GM19397 (cell line): ENCODE measurements around the gene WBP2.

Source experiments
- ATAC-seq: cut with Tn5 transposase; IDR thresholded peaks from one replicate; pipeline ENCODE4 v1.9.1; 2021; ENCODE audit warnings: mild to moderate bottlenecking, moderate library complexity; ENCODE audit not compliant: unreplicated experiment

The WBP2 gene

DNA sequence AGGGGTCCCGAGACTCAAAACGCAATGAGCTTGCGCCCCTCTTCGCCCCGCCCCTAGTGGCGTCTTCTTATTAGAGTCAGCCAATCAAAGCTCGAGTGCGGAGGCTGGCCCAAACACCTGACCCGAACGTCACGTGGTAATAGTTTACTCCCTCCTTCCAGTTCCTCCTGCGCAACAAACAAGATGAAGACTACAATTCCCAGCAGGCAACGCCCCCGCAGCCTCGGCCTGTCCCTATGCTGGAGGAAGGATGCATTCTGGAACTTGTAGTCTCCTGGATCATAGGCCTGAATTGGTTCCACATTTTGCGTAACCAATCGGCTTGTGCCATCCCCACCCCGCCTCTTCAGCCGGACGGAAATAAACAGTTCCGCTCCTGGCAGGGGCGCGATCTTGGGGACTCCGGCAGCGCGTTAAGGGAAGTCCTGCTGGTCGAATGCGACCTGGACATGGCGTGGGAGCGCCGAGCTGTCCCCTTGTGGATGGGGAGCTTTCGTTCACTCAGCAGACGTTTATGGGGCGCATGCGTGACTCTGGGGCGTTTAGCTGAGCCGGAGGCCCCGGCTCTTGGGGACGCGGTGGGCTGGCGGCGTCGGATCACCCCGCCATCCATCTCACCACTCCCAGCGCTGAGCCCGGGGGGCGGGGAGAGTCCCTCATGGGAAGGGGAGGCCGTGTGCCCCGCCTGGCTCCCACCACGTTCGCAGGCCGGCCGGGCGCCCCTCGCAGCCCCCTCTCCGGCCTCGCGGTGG is at the start of gene WBP2:
Gene WBP2, minus strand, starts transcription at position 26 of the 752 bp plus-strand sequence. CDS start 38 bp downstream, outside the sequence.
- ATAC-seq: peak; percentile 80

DNA sequence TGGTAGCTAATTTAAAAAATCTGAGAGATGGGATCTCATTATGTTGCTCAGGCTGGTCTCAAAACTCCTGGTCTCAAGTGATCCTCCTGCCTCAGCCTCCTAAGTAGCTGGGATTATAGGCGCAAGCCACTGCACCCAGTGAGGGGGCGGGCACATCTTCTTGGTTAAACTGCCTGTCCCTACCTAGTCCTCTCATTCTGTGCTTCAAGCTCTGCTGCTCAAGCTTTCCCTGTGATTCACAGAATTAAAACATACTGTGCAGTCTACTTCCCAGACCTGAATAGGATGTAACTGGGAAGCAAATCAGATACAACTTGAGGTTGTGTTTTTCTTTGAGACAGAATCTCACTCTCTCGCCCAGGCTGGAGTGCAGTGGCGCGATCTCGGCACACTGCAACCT is 47.3 kb upstream of the WBP2 start:
- no peak for ATAC-seq

DNA sequence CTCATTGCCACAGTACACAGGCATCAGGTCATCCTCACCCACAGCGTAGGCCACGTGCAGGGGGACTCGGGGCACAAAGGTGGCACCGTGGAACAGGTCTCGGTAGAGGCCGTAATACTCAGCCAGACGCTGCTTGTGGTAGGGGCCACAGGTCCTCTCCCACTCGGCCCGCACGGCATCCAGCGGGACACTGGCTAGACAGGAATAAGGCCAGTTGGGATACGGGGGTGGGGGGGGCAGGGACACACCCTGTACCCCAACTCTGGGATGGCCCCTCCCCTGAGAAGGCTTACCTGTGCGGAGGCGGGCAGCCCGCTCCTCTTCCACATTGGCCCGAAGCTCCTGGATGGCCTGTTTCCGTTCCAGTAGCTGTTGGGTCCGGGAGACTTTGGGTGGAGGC is 46.6 kb upstream of the WBP2 start:
- no peak for ATAC-seq

DNA sequence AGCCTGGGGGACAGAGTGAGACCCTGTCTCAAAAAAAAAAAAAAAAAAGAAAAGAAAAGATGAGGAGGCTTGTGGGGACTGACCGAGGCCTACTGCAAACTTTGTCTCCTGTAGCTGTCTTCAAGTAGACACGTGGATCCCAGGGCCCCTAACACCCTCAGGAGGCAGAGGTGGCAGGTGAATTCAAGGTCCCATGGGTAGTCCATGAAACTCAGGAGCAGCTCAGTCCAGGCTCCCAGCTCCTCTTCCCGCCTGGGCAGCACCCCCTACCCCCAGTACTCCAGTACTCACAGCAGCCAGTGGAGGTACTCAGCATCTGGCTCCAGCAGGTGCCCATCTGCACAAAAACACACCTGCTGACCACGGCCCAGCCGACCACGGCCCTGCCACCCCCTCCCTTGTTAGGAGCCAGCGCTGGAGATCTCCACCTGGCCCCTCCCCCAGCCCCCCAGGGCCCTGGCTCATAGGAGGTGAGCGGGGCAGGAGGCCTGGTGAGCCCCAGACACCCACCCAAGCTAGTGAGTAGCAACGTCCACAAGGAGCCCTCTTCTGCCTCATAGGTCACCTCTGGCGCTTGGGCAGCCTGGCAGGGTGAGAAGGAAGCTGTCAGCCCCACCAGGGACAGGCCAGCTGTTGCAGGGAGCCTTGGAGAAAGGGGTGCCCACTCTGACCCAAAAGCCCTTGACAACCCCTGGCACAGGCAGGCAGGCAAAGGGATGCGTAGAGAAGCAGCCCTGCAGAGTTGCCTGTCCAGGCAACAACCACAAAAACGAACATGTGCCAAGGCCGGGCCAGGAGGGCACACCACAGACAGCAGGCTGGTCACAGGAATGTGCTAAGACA is 45.8 kb upstream of the WBP2 start:
- ATAC-seq: no peak

DNA sequence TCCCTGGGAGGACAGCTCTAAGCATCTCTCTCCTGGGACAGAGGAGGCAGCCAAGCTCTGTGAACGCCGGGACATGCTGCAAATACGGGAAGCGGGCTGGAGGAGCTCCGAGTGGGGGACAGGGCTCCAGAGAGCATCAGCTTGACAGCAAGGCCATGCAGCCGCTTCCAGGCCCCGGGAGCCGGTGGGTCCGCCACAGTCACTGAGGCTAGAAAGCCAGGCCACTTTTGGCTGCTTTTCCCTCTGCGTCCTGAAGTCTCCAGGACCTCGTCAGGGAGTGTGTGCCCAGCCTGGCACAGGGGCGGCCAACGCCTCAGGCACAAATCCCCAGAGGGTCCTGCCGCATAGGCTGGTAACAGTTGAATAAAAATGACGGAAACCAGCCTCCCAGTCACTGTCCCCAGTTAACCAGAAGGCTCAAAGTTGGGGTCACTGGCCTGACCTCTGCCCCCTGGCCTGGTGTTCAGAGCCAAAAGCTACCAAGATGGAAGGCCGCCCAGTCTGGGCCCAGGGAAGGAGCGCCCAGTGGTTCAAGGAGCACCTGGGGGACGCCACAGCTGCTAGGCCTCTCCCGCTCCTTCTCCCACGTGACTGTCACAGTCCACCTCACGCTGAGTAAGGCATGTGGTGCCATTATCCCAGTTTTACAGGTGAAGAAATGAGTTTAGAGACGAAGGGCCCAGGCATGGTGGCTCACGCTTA is 44.8 kb upstream of the WBP2 start:
- no peak for ATAC-seq

DNA sequence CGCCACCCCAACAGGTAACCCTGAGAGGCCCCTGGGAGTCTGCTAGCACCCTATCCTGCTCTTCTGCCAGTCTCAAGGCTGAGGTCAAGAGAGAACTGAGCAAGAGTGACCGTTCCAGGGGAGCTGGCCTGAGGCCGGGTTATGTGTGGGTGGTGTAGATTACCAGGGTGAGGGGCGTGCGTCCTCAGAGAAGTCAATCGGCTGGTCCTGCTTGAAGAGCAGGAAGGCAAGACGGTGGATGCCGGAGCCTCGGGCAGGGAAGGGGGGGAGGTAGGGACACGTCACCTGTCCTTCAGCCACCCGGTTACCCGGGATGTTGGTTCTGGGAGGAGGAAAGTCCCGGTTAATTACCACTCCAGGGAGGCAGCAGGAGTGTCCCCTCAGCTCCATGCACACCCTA is 44.2 kb upstream of the WBP2 start:
- no peak for ATAC-seq

DNA sequence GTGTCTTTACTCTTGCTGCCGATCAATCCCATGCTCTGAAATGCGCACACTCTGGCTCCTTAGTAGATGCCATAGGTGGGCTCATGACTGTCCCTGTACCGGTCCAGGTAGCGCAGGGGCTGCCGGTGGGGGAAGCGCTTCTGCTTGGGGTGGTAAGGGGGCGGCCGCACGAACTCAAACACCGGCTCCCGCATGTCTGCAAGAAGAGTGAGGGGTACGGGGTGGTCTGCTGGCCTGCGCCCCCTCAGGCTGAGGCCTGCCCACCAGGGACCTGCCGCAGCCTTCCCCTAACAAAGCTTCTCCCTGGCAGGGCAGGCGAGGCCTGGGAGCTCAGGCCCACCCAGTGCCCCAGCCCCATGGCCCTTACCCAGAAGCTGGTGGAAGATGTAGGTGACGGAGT is 43.7 kb upstream of the WBP2 start:
- no peak for ATAC-seq

DNA sequence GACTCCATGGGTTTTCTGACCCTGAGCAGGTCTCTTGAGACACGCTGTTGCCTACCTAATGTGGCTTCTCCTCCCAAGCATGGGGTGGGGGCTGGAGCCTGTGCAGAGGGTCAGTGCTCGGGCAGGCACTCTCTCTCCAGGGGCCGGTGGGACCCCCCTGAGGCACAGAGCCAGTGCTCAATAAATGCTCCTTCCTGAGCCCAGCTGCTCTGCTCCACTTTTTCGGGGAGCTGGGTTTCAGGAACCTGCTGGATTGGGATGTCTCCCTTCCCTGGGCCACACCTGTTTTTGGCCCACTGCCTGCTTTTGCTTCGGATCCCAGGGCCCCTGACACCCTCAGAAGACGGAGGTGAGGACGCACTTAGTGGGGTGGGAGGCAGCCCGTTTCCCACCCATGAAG is 42.9 kb upstream of the WBP2 start:
- ATAC-seq: no peak

DNA sequence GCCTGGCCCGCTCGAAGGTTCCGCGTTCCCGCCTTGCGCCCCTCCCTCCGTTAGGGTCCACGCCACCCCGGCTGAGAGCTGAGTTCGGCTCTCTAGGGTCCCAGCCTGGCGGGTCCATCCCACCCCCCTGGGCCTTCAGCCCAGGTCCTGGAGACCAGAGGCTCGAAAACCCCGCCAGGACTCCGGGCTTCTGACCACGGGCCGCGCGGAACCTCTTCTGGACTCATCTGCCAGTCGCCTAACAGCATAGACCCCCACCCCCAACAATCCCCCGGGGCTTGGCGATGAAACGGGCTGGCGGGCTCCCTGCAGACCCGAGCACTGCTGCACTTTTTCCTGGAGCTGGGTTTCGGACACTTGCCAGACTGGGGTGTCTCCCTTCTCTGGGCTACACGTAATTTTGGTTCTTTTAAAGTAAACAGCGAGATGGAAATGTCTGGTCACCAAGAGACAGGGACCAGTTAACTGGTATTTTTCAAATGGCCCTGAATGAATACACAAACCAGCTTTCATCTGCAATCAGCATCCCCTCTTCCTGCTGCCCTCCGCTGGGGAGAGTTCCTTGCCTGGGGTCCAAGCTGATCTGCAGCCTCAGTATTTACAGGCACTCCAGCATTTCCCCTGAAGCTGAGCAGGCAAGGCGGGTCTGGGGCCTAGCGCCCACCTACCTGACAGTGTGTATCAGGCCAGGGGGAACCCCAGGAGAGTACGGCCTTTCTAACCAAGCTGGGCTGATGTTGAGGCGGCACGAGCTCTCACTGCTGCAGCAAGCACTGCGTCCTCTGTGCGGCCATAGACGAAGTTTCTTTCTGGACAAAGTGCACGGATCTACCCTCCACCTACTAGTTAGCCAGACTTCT is 42.3 kb upstream of the WBP2 start:
- ATAC-seq: no peak

DNA sequence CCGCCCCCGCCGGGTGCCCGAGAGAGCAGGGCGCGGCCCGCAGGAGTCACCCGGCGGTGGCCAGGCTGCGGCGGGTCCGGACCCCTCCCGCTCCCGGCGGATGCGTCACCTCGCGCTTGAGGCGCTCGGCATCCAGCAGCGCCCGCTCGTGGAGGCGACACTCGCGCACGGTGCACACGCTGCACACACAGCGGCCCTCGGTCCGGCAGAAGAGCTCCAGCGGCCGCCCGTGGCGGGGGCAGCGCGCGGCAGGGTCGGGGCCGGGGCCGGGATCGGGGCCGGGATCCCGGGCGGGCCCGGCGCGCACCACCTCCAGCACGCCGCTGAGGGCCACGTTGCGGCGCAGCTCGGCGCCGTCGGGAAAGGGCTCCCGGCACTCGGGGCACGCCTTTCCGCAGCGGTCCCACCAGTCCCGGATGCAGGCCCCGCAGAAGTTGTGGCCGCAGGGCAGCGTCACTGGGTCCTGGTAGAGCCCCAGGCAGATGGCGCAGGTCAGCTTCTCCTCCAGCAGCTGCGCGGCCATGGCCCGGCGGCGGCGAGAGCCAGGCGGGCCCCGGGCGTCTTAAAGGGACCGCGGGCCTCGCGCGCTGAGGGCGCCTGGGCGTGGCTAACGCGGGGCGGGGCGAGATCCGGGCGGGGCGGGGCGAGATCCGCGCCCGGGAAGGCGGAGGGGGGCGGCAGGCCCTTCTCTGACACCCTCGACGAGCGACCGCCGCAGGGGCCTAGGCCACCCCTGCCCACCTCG is 41.5 kb upstream of the WBP2 start, which contains the start of gene TRIM65:
Gene TRIM65, minus strand, starts transcription at position 537 of the 745 bp plus-strand sequence. Its CDS starts 14 bp downstream, at position 523.
- peak; percentile 55 for ATAC-seq

DNA sequence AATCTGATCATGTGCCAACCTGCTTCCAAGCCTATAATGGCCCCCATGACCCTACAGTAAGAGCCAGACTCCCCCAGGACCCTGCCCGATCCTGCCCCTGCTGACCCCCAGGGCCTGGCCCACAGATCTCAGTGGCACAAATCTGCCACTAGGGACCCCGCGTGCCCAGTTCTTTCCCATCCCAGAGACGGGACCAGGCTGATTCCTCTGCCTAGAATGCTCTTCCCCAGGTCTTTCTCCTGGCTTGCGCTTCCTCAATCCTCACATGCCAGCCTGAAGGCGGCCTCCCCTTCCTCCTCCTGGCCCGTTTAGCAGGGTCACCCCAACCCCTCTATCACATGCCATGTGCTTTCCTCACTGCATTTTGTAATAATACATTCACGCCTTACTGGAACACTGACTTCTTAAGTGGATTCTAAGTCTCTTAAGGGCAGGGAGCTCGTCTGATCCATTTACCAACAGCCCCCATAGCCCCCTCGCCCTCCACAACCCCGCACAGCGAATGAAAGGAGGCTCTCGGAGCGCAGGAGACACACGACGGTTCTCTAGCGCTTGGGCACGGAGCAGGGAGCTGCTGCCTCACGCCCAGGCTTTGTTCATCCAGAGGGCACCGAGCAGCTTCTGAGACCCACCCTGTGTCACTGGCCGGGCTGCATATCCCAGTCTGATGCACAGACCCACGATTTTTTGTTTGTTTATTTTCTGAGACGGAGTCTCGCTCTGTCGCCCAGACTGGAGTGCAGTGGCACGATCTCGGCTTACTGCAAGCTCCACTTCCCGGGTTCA is 40.4 kb upstream of the WBP2 start:
- no peak for ATAC-seq

DNA sequence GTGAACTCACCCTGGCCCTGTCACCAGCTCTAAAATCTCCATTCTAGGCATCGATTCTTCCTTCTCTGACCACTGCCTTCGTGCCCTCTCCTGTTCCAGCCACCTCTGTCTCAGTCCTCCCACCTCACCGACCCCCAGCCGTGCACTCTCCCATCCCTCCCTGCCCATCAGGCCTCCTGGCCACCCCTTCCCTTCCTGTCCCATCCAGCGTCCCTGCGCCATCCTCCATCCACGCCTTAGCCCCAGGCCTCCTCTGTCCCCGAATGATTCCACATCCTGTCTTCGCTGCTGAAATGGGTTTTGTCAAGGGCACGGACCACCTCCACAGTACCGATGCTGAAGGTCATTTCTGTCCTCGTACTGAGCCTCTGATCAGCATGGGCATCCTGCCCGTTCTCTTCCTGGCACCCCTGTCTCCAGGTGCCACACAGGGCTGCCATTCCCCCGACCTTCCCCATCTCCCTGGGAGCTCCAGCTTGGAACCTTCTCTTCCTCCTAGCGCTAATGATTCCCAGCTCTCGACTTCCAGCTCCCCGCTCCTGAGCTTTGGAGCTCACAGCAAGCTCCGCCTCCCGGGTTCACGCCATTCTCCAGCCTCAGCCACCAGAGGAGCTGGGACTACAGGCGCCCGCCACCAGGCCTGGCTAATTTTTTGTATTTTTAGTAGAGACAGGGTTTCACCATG is 39.1 kb upstream of the WBP2 start:
- no peak for ATAC-seq

DNA sequence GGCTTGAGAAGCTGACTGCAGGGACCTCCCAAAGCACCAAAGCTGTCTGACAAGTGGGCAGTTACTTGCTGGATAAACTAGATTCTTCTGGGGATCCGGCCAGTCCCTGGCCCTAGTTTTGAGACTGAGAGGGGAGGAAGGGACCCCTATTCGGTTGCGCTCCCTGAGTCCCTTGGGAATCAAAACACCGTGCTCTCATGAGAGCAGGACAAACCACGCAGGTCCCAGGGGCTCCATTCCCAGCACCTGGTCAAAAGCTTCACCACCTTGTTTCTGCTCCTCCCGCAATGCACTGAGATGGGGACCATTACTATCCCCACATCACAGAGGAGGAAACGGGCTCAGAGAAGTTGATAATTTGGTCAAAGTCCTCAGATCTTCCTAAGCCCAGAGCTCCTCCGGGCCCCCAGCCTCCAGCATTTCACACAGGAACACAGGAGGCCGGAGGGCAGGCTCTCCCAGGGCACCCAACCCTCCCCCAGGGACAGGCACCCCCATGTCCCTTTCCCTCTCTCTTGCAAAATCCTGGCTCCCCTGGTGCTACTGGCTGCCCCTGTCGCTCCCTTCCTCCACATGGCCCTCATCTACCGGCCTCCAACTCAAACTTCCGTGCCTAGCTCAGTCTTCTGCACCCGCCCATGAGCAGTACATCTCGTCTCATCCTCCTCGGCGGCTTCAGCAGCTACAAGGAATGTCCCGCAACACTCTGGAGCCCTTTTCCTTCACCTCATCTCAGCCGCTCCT is 38.3 kb upstream of the WBP2 start:
- ATAC-seq: no peak

DNA sequence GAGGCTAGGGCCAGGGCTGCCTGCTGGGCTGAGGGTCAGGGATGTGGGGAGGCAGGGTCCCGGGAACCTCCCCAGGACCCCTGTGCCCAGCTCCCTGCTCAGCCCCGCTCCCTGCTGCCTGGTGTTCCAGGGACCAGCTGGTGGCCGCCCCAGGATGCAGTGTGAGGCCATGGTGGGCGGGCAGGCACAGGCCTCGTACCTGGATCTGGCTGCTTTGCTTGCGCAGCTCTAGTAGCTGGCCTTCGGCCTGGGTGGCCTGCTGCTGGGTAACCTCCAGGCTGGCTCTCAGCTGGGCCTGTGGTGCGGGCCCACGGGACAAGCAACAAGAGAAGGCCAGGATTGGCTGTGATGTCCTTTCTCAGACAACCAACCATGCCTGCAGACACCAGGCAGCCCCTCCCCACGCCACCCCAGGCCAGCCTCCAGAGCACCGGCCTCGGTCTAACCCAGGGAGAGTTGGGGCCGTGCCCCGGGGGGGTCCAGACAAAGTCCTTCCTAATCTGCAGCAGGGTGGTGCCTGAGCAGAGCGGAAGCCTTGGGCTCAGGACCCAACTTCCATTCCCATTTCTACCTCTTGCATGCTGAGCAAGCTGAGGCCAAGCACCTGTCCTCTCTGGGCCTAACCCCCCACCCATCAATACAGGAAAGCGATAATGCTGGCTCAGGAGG is 37.6 kb upstream of the WBP2 start:
- ATAC-seq: no peak

DNA sequence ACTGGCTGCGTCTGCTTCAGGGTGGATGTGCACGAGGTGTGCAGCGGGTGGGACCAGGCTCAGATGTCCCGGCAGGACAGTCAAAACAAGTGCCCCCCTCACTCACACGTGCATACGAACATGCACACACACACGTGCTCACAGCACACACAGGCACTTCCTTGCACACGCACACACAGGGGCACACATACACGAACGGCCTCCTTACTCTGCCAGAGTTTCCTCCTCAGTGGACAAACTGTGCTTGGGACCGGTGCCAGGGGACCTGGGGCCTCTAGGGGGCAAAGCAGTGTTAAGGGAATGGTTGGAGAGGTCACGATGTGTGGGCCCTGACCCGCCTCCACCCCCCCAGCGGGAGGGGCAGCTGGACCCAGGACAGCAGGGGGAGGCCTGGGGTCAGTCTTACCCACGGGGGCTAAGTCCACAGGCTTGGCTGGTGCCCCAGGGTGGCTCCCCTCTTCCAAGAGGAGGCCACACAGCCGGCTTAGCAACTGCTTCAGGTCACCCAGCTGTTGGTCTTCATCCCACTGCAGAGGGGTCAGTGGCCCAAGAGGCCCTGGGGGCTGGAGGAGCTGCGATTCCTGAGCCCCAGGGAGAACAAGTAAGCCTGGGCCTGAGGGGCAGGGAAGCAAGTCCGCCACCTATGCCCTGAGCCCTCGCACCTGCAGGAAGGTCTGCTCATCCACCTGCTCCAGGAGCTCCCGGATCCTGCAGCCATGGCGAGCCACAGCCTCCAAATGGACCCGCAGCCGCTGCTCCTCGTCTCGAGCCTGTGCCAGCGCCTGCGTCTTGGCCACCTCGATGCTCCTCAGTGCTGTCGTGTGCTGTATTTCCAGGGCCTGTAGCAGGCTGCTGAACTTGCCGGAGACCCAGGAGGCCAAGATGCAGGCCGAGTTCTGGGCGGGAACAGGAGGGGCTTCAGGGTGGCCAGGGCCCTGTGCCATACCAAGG is 36.7 kb upstream of the WBP2 start:
- ATAC-seq: no peak

DNA sequence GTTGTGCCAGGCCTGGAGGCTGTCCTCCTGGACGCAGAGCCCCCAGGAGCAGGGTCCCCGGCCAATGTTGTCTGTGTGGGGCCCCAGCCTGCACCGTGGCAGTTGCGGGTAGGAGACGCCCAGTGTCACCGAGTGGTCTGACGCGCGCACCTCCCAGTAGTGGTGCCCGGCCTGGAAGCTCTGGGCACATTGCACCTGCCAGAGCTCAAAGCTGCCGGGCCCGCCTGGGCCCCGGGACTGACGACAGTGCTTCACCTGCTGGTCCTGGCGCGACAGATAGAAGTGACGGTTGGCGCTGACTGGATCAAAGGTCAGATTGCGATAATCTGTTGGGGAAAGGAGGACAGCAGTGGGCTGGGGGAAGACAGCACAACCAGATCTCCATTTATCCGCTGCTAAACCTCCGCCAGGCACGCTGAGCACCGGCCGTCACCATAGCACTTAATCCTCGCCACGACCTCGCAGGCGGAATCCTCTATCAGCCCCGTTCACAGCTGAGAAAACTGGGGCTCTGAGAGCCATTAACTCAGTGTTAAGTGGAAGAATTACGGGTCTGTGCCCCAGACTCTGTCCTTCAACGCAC is 36.0 kb upstream of the WBP2 start:
- ATAC-seq: no peak
